Measurements from ENCODE around the gene FGF14. TPM values are rescaled to one million over a fixed set of nuclear protein-coding genes. Genes with fewer than 3 reads are reported as not detected.

The FGF14 gene
- total RNA-seq, 4 donors from 2014 or later = 0.28 to 2.3 (median 0.35) TPM; not detected in 1

- no peak overlapping the region for H3K4me3 ChIP-seq
- TF ChIP-seq CTCF (IDR thresholded peaks at IDR 0.05) = no peak
- TF ChIP-seq POLR2A (IDR thresholded peaks at IDR 0.05) = no peak
Measured at GRCh38 chr13:102251817-102252216, 150.0 kb downstream of the FGF14 start.

GRCh38 chr13:102250448-102250847 is 151.4 kb downstream of the FGF14 start:
- TF ChIP-seq CTCF (IDR thresholded peaks at IDR 0.05) (no peak), POLR2A (IDR thresholded peaks at IDR 0.05) (no peak)

More at GRCh38 chr13:102251817-102252216, 150.0 kb downstream of the FGF14 start:
- Histone ChIP-seq H3K27ac (no peak overlapping the region), H3K27me3 (no peaks in the 10 kb centered on the region), H3K9me3 (no peaks in the 10 kb centered on the region), H3K36me3 (no peaks in the 10 kb centered on the region), H3K4me1 (no peaks in the 10 kb centered on the region)
- no peak for DNase-seq

GRCh38 chr13:102244607-102245227 is 157.1 kb downstream of the FGF14 start:
- H3K27ac ChIP-seq = no peak overlapping the region
- no peak for DNase-seq
- no peak overlapping the region for H3K4me3 ChIP-seq
- no peaks in the 10 kb centered on the region for H3K9me3 ChIP-seq
- TF ChIP-seq POLR2A (IDR thresholded peaks at IDR 0.05) = no peak
- no peak for TF ChIP-seq CTCF (IDR thresholded peaks at IDR 0.05)
- H3K4me1 ChIP-seq = no peaks in the 10 kb centered on the region
- no peaks in the 10 kb centered on the region for H3K27me3 ChIP-seq
- H3K36me3 ChIP-seq = no peaks in the 10 kb centered on the region

More at GRCh38 chr13:102250448-102250847, 151.4 kb downstream of the FGF14 start:
- Histone ChIP-seq H3K4me3 (no peak overlapping the region), H3K9me3 (no peaks in the 10 kb centered on the region), H3K4me1 (no peaks in the 10 kb centered on the region), H3K27me3 (no peaks in the 10 kb centered on the region), H3K27ac (no peak overlapping the region), H3K36me3 (no peaks in the 10 kb centered on the region)
- no peak for DNase-seq

GRCh38 chr13:102240110-102240509 is 161.7 kb downstream of the FGF14 start:
- Histone ChIP-seq H3K9me3 (no peaks in the 10 kb centered on the region), H3K36me3 (no peaks in the 10 kb centered on the region), H3K4me1 (no peaks in the 10 kb centered on the region), H3K4me3 (no peak overlapping the region), H3K27ac (no peak overlapping the region), H3K27me3 (no peaks in the 10 kb centered on the region)
- TF ChIP-seq POLR2A (IDR thresholded peaks at IDR 0.05) (no peak), CTCF (IDR thresholded peaks at IDR 0.05) (no peak)
- DNase-seq = no peak

- Histone ChIP-seq H3K9me3 (no peaks in the 10 kb centered on the region), H3K36me3 (no peaks in the 10 kb centered on the region), H3K4me3 (no peak overlapping the region), H3K27ac (no peak overlapping the region), H3K4me1 (no peaks in the 10 kb centered on the region), H3K27me3 (no peaks in the 10 kb centered on the region)
- no peak for DNase-seq
- TF ChIP-seq CTCF (IDR thresholded peaks at IDR 0.05) = no peak
- no peak for TF ChIP-seq POLR2A (IDR thresholded peaks at IDR 0.05)
Measured at GRCh38 chr13:102237230-102237629, 164.6 kb downstream of the FGF14 start.

Data from Peyer's patch (tissue), 4 donors.